ENCODE measurements around the gene MFN1. TPM values are rescaled to one million over a fixed set of nuclear protein-coding genes. Genes with fewer than 3 reads are reported as not detected.

The MFN1 gene
- polyA plus RNA-seq, 4 donors, result 53.6 to 70.8 (median 67.5) TPM

DNA sequence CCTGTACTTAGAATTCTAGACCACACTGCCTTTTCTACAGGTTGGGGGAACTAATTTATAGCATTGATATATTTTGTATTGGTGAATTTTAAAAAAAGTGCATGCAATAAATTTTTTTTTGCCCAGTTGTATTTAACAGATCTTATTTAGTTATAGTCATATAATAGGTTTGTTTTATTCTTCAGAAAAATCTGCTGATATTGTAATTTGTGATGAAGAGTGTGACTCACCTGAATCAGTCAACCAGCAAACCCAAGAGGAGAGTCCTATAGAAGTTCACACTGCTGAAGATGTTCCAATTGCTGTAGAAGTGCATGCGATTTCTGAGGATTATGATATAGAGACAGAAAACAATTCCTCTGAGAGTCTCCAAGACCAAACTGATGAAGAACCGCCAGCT is 14.4 kb upstream of the MFN1 start:
- DNase-seq (ENCODE audit: low read depth in 4 of 4, low spot score in 3 of 4), result no peak

DNA sequence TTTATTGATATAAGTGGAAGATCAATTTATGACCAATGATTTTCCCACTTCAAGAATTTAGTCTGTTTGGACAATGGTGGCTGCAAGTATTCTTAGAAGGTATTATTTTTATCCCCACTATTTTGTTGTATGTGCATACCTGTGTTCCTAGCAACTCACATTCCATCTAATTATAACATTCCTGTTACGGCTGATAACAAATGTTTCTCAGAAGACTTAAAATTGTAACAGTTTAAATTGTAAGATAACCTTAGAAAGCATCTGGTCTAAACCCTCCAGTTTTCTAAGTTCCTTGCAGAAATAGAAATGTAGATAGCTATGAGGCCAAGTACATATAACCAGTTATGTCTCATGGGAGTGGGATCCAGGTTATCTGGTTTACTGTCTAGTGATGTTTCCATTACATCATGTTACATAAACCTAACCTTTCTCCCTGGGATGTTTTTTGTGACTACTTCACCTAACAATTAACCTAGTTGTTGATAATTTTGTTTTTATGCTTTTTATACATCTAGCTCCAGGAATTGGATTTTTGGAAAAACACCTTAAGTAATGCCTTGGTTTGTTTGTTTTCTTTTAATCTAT is 11.1 kb upstream of the MFN1 start:
- no peak for DNase-seq (ENCODE audit: low read depth in 4 of 4, low spot score in 3 of 4)

DNA sequence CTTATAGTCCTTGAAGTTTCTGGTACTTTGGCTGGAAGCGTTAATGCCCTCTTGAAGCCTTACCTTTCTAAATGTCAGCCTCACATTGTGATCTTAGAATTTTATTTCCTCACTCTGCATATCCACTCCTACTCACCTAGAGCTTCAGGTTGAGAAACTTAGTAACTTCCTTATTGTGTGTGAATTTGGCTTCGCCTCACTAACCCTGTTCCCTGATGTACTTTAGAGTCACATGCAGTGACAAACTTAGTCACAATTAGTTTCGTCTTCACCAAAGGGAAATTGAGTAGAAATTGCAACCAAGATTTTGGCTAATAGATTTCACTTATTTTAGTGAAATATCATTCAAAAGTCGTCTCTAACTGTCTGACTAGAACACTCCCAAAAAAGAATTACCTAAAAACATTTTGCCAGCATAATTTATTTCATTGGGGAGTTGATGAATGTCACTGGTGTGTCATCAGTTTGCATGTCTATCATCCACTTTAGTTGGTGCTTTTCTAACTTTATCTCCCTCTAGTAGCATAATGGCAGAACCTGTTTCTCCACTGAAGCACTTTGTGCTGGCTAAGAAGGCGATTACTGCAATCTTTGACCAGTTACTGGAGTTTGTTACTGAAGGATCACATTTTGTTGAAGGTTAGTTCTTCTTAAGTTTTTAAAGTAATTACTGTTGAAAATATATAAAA is 960 bp downstream of the MFN1 start:
- no peak for DNase-seq (ENCODE audit: low read depth in 4 of 4, low spot score in 3 of 4)

DNA sequence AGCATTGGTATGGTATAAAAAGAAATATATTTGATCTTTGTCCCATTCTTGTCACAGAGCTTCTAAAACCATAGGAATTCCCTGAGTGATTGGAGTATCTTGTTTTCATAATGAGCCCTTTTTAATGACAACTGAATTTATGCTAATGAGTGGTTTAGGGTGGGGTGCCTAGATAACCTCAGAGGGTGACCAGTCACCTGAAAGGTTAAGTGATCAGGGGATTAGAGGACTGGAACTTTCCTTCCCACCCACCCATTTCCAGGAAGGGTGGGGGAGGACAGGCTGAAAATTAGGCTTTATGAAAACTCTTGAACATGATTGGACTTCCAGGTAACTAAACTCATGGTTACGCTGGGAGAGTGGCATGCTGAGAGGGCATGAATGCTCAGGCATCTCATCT is 8.5 kb downstream of the MFN1 start:
- no peak for DNase-seq (ENCODE audit: low read depth in 4 of 4, low spot score in 3 of 4)

DNA sequence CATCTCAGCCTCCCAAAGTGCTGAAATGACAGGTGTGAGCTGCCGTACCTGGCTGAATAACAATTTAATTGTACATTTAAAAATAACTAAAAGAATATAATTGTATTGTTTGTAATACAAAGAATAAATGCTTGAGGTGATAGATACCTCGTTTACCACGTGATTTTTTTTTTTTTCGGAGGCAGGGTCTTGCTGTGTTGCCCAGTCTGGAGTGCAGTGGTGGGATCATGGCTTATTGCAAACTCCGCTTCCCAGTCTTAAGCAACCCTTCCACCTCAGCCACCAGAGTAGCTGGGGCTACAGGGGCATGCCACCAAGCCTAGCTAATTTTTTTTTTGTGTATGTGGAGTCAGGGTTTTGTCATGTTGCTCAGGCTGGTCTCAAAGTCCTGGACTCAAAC is 15.8 kb downstream of the MFN1 start:
- DNase-seq (ENCODE audit: low read depth in 4 of 4, low spot score in 3 of 4), result no peak

DNA sequence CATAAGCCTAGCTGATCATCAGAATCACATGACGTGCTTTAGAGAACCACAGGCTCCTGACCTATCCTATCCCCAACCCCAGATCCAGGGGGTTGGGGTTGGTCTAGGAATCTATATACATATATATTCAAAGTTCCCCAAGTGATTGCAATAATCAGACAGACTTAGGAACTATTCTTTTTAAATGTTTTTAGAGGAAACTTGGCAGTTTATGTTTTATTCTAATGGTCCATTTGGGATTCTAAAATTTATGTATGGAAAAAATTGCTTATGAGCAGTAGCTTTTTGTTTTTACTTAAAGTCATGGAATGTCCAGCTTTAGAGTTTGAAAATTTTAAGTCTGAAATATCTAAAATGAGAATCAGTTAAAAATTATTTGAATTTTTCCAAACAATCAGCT is 22.1 kb downstream of the MFN1 start:
- no peak for DNase-seq (ENCODE audit: low read depth in 4 of 4, low spot score in 3 of 4)

DNA sequence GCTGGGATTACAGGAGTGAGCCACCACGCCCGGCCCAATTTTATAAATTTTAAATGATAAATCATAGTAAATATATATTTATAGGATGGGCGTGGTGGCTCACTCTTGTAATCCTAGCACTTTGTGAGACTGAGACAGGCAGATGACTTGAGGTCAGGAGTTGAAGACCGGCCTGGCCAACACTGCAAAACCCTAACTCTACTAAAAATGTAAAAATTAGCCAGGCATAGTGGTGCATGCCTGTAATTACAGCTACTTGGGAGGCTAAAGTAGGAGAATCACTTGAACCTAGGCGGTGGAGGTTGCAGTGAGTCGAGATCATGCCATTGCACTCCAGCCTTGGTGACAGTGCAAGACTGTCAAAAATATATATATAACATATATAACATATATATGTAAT is 26.4 kb downstream of the MFN1 start:
- no peak for DNase-seq (ENCODE audit: low read depth in 4 of 4, low spot score in 3 of 4)

DNA sequence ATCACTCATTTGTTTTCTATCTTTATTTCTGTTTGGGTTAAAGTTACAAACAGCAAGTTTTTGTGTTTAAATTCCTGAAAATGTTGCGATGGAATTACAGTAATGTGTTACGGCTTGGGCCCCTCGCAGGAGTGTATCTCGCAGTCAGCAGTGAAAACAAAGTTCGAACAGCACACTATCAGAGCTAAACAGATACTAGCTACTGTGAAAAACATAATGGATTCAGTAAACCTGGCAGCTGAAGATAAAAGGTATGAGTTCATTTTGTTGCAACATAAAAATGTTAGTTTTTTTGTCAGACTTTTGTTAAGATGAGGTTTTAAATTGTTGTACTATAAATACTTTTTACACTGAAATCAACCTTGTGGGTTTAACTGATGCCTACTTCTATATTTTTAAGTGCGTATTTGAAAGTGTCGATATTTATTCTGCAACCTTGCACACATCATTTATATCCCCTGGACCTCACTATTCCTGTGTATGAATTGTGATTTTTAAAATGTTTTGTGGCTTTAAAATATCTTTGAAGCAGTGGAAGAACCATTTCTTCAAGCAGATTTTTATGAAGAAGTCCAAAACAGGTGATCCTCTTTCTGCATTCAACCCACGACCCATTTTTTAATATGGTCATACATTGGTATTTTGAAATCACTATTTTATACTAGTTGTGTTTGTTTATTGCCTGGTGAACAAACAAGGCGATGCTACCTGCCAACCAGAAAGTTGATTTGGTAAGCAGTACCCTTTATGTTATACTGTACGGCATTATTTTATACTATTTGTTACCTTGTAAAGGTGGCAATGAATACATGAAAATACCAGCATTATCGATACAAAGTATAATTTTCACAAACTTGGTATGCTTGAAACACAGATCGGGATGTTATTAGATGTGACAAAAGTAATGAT is 27.8 kb downstream of the MFN1 start:
- DNase-seq (ENCODE audit: low read depth in 4 of 4, low spot score in 3 of 4), result no peak

DNA sequence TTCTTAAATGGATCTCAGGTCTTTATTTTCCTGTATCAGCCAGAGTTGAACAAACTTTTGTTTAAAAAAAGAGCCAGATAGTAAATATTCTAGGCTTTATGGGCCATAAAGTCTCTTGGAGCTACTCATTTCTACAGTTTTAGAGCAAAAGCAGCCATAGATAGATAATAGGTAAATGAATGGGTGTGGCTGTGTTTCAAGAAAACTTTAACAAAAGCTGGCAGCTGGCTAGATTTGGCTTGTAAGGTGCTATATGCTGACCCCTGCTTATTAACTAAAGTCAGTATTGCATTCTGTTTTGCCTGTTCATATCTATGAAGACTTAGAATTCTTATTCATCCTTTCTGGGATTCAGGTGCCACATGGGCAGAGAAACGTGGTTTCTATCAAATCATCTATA is 29.0 kb downstream of the MFN1 start:
- no peak for DNase-seq (ENCODE audit: low read depth in 4 of 4, low spot score in 3 of 4)

DNA sequence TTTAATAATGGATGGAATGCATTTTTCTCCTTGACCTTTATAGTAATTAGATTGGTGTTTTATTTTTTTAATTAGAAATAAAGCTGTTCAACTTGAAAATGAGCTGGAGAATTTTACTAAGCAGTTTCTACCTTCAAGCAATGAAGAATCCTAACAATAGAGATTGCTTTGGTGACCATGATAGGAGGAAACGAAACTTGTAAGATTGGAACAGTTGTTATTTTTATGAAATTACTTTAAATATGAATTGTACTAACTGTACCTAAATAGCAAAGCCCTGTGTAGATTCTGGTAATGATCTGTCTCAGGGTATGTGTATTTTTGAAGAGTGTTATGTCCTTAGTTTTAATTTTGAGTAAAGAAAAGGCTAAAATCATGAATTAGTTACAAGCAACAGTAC is 44.4 kb downstream of the MFN1 start:
- DNase-seq (ENCODE audit: low read depth in 4 of 4, low spot score in 3 of 4), result no peak

DNA sequence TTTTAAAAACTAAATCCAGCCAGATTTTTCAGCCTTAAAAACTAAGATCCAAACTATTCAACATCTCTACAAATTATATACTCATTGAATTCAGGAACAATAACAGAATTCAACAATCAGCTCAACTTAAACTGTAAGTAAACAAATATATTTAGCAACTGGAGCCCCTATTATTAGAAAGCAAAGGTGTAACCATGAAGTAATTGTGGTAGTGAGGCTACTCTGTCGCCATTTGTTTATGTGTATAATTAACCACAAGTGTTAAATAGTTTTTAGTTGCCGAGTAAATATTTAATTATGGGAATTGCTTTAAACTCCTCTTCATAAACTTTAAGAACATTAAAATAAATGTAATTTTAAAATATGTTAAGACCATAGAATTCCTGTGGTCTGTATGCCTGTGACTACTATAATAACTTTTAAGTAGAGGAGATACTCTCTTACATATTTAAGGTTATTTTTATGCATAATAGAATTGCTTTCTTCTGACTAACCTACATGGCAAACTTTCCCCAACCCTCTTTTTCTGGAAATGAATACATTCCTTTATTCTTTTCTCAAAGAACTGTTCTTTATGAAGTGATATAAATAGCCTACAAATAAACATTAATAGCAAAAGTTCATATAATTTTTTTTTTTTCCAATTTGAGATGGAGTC is 51.2 kb downstream of the MFN1 start:
- DNase-seq (ENCODE audit: low read depth in 4 of 4, low spot score in 3 of 4), result no peak

DNA sequence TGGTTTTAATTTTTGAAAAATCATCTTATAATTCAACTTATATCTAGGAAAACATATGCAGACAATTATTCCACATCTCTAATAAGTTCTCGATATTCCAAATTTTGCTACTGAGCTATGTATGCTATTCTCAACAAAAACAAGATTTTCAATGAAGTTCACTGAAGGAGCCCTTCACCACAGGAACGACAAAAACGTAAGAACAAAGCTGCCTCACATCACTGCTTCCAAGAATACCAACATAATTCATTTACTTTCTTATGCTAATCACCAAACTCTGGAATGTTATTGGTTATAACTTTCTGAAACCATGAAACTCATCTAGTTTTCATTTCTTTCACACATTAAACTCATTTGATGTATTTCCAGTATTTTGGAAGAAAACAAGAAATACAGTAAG is 54.1 kb downstream of the MFN1 start:
- no peak for DNase-seq (ENCODE audit: low read depth in 4 of 4, low spot score in 3 of 4)

DNA sequence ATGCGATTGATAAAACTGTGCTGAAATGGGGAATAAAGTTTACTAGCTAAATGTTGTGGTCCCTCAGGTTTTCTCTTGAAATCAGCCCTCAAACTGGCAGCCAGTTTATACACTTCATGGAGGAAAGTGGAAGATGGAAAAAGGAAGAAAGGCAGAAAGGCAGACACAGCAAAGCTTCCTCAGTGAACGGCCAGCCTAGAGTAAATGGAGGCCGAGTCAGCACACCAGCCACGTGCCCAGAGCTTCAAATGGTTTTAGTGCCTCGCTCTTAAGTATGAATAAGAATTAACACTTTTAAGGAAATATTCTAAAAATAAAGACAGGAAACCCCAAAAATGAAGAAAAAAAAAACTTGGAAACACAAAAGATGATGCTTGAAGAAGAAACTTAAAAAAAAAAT is 55.5 kb downstream of the MFN1 start:
- DNase-seq (ENCODE audit: low read depth in 4 of 4, low spot score in 3 of 4), result no peak

DNA sequence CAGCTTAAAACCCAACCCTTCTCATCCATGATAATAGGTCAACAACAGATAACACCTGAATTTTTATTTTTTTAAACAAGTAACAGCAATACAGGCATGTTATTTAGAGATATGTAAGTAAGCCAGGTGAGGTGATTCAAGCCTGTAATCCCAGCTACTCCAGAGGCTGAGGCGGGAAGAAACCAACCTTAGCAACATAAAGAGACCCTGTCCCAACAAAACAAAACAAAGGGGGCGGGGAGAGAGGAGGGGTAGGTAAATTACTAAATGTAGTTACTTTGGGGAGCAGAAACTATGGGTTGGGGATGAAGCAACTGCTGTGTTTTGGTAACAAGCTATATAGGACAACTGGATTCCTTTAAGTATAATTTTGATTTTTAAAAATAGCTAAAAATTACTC is 56.8 kb downstream of the MFN1 start:
- no peak for DNase-seq (ENCODE audit: low read depth in 4 of 4, low spot score in 3 of 4)

DNA sequence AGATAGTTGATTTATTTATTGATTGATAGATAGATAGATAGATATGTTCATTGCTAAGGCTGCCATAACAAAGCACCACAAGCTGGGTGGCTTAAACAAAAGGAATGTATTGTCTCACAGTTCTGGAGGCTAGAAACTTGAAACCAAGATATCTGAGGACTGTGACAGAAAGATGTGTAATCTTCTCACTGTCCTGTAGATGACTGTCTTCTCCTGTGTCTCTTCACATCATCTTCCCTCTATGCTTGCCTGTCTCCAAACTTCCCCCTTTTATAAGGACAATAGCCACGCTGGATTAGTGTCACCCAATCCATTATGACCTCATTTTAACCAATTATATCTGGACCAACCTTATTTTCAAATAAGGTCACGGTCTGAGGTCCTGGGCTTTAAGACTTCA is 62.8 kb downstream of the MFN1 start:
- DNase-seq (ENCODE audit: low read depth in 4 of 4, low spot score in 3 of 4), result no peak

DNA sequence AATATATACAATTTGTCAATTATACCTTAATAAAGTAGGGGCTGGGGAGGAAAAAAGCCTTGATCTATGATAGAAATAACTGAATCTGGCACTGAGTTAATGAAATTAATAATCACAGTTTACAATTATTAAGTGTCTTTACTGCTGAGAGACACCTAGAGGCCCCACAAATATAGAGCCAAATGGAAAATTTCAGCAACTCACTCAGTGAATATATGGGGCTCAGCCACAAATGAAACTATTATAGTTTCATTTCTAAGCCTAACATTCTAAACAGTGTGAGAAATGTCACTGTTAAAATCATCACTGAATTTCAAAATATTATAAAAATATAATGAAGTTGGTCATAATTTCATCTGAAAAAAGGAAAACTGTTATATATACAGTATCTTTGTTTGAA is 63.5 kb downstream of the MFN1 start:
- DNase-seq (ENCODE audit: low read depth in 4 of 4, low spot score in 3 of 4), result no peak

DNA sequence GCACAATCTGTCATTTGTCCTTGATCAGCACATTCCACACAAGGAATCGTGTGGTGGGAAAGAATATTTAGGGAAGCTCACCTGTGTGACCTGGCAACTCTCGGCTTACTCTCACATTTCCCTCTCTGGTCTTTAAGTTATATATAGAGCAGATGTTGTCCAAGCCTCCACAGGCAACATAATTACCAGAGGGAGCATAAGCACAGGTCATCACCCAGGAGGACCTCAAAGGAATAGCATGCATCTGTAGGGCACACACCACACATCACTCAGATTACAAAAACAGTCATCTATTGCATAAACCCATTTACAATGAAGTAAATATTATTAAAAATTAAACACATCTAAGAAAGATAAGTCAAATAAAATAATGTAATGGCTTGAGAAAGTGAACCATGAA is 67.3 kb downstream of the MFN1 start:
- DNase-seq (ENCODE audit: low read depth in 4 of 4, low spot score in 3 of 4), result no peak

DNA sequence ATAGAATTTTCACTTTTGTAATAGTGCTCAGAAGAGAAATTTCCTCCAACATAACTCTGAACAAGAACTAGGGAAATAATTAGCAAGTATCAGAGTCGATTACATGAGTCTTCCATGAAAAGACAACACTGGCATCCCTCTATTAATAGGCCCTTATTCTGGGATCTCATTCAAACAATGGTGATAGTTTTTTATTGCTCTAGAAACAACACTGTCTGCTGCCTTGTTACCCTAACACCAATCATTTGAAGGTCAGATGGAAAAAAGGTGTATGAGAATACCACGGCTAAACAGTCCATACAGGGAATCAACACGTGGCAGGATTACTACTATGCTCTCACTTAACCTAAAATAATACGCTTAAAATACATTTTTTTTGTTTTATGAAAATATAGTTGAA is 67.9 kb downstream of the MFN1 start:
- no peak for DNase-seq (ENCODE audit: low read depth in 4 of 4, low spot score in 3 of 4)

DNA sequence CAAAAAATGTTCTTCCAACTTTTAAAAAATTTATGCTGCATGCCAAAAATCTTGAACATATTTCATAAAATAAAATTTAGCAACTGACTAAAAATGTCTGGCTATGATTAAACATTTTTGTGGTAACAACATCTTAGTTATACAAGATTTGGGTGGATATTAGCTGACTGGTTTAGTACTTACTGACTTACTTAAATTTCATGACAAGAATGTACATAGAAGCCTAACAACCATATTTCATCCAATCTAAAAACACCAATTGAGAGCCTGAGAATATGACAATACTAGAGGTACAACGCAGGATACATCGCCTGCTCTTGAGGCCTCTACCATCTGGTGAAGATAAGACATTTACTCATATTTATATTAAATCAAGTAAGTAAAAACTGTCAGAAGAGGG is 69.2 kb downstream of the MFN1 start:
- no peak for DNase-seq (ENCODE audit: low read depth in 4 of 4, low spot score in 3 of 4)

DNA sequence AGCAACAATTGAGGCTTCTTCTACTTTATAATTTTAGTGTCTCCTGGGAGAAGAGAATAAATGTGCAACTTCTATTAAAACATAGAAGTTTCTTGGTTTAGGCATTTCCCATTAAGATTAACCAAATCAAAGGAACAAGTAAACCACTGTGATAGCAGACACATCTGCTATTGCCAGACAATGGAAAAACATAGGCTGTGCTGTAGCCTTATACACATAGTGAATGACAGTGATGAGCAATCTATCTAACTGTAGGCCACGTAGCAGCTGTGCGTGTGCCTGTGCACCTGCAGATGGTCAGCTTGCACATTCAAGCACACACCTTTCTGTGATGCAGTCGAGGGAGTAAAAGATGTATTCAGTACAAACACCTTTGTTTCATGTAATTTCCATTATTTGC is 71.1 kb downstream of the MFN1 start:
- DNase-seq (ENCODE audit: low read depth in 4 of 4, low spot score in 3 of 4), result no peak

DNA sequence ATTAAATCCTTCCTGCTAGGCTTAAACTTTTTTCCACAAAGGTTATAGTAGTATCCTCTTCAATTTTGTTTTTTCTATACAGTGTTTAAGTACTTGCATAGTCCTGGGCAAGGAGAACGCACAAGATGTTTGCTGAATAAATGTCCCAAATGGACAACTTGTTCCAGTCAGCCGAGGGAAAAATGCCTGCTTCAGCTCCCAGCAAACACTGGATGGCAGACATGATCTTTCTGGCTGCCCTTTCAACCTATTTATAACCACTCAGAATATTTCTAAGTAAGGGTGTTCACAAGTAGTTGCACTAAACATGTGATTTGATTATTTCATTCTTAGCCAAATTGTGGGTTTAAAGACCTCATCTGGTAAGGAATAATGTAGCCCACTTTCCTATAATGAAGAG is 74.0 kb downstream of the MFN1 start:
- peak in 1 of 4 donors; percentile 9 for DNase-seq (ENCODE audit: low read depth in 4 of 4, low spot score in 3 of 4)
